Fibroblast of upper back skin (primary cell): ENCODE measurements around the gene NET1.

Experiments
- DNase-seq: peaks from one replicate; pipeline ENCODE4 v3.0.0-alpha.2; 2013

Gene NET1

GRCh38 chr10:5445006-5445405 lies 32.6 kb downstream of the NET1 start:
- no peak for DNase-seq

GRCh38 chr10:5446390-5446926 lies 34.1 kb downstream of the NET1 start:
- DNase-seq = peak; percentile 89

DNA sequence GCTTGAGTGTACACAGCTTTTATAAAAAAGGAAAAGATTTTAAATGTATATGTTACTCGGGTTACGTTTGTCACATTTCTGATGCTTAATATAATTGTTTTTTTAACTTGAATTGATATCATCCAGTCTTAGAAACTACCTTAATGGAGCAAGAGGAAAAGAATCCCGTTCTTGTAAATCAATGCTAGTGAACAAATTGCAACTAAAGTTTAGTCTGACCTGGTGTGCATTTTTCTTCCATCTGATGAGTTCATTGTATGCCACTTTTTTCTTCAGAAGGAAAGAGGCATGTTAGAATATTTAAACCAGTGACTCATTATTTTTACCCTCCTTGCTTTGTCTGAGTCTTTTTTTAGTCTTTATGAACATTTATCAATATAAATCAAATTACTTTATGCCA lies 34.7 kb downstream of the NET1 start:
- peak; percentile 31 for DNase-seq

GRCh38 chr10:5447611-5448071 lies 35.3 kb downstream of the NET1 start:
- DNase-seq = no peak

DNA sequence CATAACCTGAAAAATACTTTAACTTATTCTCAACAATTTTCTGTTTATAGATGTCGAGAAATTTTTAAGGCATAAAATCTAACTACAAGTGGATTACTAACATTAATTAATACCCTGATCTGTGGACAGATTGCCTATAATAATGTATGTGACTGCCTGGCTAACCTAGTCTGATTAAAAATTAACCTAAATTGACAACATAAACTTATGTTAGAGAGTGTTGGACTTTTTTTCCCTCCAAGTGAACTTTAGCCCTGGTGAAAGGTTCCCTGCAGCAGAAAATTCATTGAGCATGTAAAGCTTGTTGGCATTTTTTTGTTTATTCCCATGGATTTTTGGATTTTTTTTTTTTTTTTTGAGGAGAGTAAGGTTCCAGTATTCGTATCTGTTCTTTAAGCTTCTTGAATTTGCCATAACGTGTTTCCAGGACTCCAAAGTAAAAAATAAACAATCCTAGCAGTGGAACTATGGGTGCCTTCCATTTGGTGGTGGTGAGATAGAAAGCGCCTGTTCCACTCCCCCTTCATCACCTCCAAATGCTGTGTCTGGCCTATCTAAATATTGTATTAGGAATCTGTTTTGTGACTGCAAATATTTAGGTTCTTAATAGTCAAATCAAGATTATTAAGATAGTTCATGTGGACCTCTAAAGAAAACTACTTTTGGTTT lies 36.1 kb downstream of the NET1 start:
- no peak for DNase-seq

DNA sequence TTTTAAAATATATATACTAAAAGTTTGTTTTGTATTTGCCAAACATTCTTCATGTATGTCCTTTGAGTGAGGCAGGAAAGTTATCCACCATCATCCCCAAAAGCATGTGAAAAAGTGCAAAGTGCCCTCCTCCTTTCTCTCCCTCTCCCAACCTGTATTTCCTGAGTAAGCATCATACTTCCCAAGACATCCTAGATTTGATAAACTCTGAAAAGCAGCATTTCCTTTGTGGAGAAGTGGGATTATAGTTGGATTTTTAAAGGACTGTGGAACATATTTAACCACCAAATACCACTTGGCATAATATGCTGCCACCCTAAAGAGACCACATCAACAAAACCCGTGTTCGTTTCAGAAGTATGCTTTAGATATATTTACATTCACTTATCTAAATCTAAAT lies 36.9 kb downstream of the NET1 start:
- DNase-seq = no peak

DNA sequence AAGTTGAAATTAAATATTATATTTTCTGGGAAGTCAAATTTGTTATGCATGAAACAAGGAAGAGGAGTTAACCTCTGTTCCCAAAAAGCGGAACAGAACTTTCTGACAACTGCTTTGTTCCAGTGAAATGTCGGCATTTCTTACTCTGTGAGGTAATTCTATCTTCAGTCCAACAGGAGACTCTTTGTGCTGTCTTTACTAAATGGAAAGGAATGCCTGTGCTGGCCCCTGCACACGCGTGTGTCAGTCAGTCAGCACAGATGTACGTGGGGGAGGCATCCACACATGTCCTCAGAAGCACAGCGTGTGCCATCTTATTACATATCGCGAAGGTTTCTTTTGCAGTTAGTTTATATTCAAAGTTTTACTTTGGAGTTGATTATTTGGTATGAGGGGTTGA lies 37.5 kb downstream of the NET1 start:
- peak; percentile 89 for DNase-seq

- DNase-seq = peak; percentile 32
Observed at GRCh38 chr10:5450605-5451384, 38.4 kb downstream of the NET1 start.

GRCh38 chr10:5453749-5454489 lies 41.6 kb downstream of the NET1 start:
- no peak for DNase-seq

- no peak for DNase-seq
Observed at GRCh38 chr10:5456563-5456962, 44.2 kb downstream of the NET1 start.

DNA sequence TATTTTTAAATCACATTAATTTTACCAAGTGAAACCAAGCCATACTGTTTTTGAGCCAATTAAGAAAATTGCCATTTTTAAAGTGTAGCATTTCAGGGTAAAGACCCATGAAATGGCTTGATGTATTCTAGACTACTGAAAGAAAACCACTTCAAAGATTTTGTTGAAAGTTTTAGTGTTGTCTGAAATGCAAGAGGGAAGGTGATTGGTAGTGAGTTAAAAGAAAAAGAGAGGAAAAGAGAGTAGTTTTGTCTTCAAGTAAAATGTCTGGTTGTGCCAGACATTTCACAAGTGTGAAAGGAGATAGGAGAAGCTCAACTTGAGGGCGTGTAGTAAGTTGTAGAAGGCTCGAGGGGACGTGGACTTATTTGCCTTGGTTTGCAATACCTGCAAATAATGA lies 45.4 kb downstream of the NET1 start:
- no peak for DNase-seq

DNA sequence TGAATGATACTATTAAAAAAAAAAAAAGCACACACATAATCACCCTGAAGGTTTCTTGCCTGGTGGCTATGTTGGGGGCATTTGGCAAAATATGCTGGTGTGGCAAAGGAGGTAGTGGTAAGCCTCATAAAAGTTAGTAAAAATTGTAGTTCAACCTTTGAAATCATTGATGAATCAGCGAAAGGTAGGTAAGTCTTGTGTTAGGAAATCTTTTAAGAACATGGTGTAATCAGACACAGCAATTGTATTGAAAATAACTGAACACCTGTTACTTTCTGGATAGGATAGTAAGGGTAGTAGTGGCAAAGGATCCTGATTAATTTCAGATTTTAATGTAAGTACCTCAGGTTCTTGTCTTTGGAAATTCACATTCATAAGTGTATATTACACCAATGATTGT lies 46.1 kb downstream of the NET1 start:
- DNase-seq = no peak

DNA sequence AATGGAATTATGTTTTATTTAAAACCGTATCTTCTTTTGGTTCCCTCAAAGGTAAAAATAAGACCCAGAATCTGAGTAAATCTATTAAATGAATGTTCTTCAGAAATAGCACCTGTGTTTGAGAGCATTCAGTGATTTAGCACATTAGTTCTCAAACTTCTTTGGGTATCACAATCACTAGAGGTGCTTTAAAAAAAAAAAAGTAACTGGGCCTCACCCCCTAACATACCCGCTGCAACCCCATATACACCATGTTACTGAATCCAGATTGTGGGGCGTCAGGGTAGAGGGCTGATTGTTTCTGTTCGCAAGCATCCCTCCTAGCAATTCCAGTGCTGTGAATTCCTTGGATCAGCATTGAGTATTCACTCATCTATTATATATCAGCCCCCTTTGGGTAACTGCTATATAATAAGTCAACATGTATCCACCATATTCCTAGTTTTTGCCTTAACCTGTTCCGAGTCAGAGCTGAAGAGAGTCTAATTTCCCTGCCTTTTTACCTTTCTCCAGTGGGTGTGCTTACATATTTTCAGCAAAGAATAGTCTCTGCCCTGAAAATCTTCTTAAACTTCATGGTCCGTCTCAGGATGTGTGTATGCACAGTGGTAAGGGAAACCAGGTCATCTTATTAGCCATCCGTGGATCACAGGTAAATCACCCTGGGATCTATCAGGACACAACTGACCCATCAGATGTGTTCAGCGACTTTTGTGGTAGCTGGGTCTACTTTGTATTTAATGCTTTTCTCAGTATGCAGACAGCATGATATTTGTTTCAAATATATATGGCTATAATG lies 46.8 kb downstream of the NET1 start:
- no peak for DNase-seq

DNA sequence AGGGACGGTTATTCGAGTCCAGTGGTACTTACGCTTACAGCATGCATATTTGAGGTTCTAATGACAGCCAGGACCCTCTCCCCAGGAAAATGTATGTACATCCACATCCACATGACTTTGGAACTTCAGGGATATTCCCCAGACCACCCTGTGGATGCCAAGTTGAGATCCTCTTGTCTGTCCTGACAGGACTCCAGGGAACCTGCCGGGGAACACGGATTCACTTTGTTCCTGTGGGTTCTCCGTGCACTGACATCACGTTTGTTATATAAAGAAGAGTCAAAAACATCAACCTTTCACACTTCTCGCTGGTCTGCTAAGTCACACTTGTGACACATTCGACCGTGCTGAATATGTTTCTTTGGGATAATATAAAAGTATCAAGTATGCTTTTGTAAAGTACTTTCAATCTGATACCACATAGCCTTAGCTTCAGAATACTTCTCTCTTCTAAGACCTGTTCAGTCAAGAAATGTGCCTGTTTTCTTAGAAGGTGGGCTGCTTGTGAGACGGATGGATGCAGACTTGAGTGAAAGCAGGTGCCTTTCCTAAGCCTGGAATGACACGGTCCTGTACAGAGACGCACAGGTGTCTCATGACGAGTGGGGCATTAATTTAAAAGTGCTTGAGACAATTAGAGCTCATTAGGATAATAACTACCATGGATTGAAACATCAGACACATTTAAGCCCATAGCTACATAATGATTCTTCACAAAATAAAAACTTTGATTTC lies 48.3 kb downstream of the NET1 start:
- no peak for DNase-seq

GRCh38 chr10:5461203-5461588 lies 48.8 kb downstream of the NET1 start:
- DNase-seq = peak; percentile 44

DNA sequence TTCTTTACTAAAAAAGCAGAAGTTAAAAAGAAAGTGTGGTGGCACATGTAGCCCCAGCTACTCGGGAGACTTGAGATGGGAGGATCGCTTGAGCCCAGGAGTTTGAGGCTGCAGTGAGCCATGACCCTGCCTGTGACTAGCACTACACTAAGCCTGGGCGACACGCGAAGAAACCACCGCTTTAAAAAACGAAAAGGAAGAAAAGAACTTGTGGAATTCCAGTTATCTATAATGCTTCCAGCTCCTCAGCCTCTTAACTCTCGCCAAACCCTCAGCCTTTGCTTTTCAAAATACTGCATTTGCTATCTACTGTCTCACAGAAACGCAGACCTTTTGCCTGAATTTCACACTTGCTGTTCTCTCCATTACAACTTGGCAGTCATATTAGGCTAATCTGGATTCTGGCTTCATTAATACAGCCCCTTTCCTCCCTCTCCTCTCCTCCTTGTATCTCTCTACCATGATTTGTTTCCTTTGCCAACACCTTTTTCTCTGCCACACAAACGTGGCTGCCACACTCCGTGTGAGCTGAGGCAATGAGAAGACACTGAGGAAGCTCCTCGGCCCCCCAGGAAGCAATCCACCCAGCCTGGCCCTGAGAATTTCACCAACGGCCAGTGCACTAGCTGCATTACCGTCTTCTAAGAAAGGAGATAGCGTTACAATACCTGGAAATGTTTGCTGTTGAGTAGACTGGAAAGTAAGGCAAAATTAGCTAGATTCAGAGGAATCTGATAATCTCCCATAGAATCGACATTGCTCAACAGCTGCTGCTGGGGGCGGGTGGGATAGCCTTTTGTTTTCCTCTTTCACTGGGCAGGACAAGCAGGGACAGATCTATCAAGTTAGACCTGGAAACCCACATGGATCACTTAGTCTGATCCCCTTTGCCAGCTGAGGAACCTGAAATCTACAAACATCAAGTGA lies 49.8 kb downstream of the NET1 start:
- peak; percentile 66 for DNase-seq

DNA sequence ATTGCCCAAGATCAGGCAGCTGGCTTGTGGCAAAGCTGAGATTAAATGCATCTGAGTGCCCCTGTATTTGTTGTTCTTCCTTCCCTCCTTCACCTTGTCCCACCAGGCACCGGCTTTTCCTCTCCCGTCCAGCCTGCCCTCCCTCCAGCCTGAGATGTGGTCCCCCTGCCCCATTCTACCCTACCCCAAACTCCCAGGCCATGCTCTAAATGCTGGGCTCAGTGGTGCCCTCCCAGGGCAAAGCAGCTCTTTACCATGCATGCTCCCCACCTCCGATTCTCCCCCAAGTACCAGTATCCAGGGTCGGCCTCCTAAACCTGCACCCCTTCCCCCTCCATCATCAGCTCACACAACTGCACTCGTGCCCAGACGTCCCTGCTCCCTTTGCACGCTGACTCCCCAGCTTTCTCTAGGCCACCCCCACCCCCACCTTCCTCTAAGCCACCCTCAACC lies 50.5 kb downstream of the NET1 start:
- no peak for DNase-seq

DNA sequence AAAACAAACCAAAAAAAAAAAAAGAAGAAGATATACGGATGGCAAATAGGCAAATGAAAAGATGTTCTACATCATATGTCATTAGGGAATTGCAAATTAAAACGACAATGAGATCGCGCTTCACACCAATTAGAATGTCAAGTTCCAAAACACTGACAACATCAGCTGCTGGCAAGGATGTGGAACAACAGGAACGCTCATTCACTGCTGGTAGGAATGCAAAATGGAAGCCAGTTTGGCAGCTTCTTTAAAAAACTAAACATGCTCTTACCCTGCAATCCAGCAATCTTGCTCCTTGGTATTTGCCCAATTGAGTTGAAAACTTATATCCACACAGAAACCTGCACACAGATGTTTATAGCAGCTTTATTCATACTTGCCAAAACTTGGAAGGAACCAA lies 52.2 kb downstream of the NET1 start:
- DNase-seq = peak; percentile 14

- DNase-seq = no peak
Observed at GRCh38 chr10:5465976-5466450, 53.7 kb downstream of the NET1 start.

- DNase-seq = peak; percentile 92
Observed at GRCh38 chr10:5466451-5467206, 54.3 kb downstream of the NET1 start.
